ENCODE measurements around the gene RGS17. TPM values are rescaled to one million over a fixed set of nuclear protein-coding genes. Genes with fewer than 3 reads are reported as not detected.

The RGS17 gene
- total and polyA plus RNA-seq, 2 of the 13 experiments (the other 11 are each of a cell fraction or from before 2014, with no cell fraction given) = 0.04 TPM; not detected in 1

DNA sequence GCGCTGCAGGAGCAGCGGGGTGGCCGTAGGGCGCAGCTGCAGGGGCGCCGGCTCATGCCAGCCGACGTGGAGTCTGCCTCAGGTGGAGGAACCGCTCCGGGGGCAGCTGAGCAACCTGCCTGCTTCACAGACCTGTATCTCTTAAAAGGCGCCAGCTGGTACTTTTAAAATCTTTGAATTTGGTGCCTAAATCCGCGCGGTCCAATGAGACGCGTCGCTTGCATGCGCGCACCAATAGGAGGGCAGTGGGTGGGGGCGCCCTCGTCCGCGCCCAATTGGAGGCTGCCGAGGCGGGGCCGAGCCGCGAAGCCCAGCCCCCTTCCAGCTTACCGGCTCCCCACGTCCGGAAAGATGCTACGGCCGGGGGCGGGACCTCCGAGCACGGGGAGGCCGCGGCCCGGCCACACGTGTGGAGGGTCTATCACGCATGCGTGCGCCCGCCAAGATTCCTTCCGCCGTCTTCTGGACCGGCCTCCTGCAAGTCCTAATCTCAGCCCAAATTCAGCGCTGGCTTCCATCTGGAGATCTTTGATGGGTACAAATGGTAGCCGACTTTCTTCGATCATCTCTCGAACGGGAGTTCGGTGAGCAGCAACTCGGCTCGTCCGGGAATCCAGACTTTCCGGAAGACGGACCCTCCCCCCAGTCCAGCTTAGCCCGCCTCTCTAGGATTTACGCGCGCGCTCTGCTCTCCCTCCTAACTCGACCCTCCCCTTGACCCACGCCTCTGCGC, 148.0 kb downstream of the RGS17 start, which contains the start of gene FBXO5 (continued):
- TF ChIP-seq, protein P1, sequence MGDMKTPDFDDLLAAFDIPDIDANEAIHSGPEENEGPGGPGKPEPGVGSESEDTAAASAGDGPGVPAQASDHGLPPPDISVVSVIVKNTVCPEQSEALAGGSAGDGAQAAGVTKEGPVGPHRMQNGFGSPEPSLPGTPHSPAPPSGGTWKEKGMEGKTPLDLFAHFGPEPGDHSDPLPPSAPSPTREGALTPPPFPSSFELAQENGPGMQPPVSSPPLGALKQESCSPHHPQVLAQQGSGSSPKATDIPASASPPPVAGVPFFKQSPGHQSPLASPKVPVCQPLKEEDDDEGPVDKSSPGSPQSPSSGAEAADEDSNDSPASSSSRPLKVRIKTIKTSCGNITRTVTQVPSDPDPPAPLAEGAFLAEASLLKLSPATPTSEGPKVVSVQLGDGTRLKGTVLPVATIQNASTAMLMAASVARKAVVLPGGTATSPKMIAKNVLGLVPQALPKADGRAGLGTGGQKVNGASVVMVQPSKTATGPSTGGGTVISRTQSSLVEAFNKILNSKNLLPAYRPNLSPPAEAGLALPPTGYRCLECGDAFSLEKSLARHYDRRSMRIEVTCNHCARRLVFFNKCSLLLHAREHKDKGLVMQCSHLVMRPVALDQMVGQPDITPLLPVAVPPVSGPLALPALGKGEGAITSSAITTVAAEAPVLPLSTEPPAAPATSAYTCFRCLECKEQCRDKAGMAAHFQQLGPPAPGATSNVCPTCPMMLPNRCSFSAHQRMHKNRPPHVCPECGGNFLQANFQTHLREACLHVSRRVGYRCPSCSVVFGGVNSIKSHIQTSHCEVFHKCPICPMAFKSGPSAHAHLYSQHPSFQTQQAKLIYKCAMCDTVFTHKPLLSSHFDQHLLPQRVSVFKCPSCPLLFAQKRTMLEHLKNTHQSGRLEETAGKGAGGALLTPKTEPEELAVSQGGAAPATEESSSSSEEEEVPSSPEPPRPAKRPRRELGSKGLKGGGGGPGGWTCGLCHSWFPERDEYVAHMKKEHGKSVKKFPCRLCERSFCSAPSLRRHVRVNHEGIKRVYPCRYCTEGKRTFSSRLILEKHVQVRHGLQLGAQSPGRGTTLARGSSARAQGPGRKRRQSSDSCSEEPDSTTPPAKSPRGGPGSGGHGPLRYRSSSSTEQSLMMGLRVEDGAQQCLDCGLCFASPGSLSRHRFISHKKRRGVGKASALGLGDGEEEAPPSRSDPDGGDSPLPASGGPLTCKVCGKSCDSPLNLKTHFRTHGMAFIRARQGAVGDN (CRISPR knock-in tag; IDR thresholded peaks at IDR 0.05) = peak; percentile 97
- peak; percentile 18 for TF ChIP-seq TBL1XR1 (IDR thresholded peaks at IDR 0.05; ENCODE audit: borderline replicate concordance, low read length, partially characterized antibody)
- TF ChIP-seq PAX8 (CRISPR knock-in tag; IDR thresholded peaks at IDR 0.05; ENCODE audit: borderline replicate concordance) = peak; percentile 43; the same call in 1 of the 2 replicates
- no peak; the same call in 1 of the 2 replicates for TF ChIP-seq ZNF274 (CRISPR knock-in tag; IDR thresholded peaks at IDR 0.05)
- no peak; the same call in 1 of the 2 replicates for TF ChIP-seq SP140L (CRISPR knock-in tag; IDR thresholded peaks at IDR 0.05; ENCODE audit: borderline replicate concordance)
- no peak for TF ChIP-seq MAFK (conservative IDR thresholded peaks at IDR 0.05 in 1 of 2, IDR thresholded peaks at IDR 0.05 in 1 of 2; ENCODE audit: low read length in 2 of 2)
- TF ChIP-seq, protein P2, sequence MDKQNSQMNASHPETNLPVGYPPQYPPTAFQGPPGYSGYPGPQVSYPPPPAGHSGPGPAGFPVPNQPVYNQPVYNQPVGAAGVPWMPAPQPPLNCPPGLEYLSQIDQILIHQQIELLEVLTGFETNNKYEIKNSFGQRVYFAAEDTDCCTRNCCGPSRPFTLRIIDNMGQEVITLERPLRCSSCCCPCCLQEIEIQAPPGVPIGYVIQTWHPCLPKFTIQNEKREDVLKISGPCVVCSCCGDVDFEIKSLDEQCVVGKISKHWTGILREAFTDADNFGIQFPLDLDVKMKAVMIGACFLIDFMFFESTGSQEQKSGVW (CRISPR knock-in tag; IDR thresholded peaks at IDR 0.05; ENCODE audit: borderline replicate concordance) = no peak
- TF ChIP-seq MED13 (CRISPR knock-in tag; IDR thresholded peaks at IDR 0.05) = peak; percentile 30; the same call in 1 of the 2 replicates
- TF ChIP-seq ZNF12 (CRISPR knock-in tag; IDR thresholded peaks at IDR 0.05) = no peak
- no peak; the same call in 1 of the 2 replicates for TF ChIP-seq ZNF343 (CRISPR knock-in tag; IDR thresholded peaks at IDR 0.05)
- peak; percentile 40; the same call in 1 of the 2 replicates for TF ChIP-seq ELF3 (CRISPR knock-in tag; IDR thresholded peaks at IDR 0.05)
- TF ChIP-seq ZBTB7A (CRISPR knock-in tag; IDR thresholded peaks at IDR 0.05) = 0 out of 2 replicates have a peak, but pooled peaks have one; percentile 29
- TF ChIP-seq, protein P3, sequence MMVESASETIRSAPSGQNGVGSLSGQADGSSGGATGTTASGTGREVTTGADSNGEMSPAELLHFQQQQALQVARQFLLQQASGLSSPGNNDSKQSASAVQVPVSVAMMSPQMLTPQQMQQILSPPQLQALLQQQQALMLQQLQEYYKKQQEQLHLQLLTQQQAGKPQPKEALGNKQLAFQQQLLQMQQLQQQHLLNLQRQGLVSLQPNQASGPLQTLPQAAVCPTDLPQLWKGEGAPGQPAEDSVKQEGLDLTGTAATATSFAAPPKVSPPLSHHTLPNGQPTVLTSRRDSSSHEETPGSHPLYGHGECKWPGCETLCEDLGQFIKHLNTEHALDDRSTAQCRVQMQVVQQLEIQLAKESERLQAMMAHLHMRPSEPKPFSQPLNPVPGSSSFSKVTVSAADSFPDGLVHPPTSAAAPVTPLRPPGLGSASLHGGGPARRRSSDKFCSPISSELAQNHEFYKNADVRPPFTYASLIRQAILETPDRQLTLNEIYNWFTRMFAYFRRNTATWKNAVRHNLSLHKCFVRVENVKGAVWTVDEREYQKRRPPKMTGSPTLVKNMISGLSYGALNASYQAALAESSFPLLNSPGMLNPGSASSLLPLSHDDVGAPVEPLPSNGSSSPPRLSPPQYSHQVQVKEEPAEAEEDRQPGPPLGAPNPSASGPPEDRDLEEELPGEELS (CRISPR knock-in tag; IDR thresholded peaks at IDR 0.05) = 0 out of 2 replicates have a peak, but pooled peaks have one; percentile 28
- no peak; the same call in none of the 2 replicates for TF ChIP-seq ZNF160 (CRISPR knock-in tag; IDR thresholded peaks at IDR 0.05)
- TF ChIP-seq SALL1 (CRISPR knock-in tag; IDR thresholded peaks at IDR 0.05) = peak; percentile 74
- TF ChIP-seq, protein P4, sequence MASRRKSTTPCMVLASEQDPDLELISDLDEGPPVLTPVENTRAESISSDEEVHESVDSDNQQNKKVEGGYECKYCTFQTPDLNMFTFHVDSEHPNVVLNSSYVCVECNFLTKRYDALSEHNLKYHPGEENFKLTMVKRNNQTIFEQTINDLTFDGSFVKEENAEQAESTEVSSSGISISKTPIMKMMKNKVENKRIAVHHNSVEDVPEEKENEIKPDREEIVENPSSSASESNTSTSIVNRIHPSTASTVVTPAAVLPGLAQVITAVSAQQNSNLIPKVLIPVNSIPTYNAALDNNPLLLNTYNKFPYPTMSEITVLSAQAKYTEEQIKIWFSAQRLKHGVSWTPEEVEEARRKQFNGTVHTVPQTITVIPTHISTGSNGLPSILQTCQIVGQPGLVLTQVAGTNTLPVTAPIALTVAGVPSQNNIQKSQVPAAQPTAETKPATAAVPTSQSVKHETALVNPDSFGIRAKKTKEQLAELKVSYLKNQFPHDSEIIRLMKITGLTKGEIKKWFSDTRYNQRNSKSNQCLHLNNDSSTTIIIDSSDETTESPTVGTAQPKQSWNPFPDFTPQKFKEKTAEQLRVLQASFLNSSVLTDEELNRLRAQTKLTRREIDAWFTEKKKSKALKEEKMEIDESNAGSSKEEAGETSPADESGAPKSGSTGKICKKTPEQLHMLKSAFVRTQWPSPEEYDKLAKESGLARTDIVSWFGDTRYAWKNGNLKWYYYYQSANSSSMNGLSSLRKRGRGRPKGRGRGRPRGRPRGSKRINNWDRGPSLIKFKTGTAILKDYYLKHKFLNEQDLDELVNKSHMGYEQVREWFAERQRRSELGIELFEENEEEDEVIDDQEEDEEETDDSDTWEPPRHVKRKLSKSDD (CRISPR knock-in tag; IDR thresholded peaks at IDR 0.05; ENCODE audit: low read depth) = peak; percentile 50; the same call in 1 of the 2 replicates
- peak; percentile 85; the same call in 1 of the 2 replicates for TF ChIP-seq ZSCAN25 (CRISPR knock-in tag; IDR thresholded peaks at IDR 0.05)
- TF ChIP-seq ZNF484 (CRISPR knock-in tag; IDR thresholded peaks at IDR 0.05; ENCODE audit: borderline replicate concordance, low read depth) = no peak; the same call in 1 of the 2 replicates
